ENCODE results near the gene RPS10. TPM values are rescaled to one million over a fixed set of nuclear protein-coding genes. Genes with fewer than 3 reads are reported as not detected.

The RPS10 gene
- polyA plus RNA-seq, 3 donors = 645 to 2,603 (median 1,054) TPM

DNA sequence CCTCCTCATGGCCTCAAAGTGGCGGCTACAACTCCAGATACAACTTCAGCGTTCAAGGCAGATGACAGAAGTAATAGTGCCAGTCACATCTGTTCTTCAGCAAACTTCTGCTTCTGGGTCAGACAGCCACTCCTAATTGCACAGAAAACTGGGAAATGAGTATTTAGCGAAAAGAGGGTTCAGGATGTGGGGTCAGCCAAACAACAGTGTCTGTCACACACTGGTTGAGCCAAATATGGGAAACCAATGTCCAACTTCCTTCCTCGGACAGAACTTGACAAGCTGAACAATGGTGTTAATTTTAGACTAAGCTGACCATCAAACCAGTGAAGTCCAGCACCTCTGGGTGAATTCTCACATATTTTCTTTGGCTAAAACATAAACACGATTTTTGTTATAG, 55.5 kb downstream of the RPS10 start:
- H3K4me2 ChIP-seq (replicated peaks; ENCODE audit: extremely low read depth, low read length, poor library complexity, severe bottlenecking) = peak overlapping the region; percentile 43
- H3K27ac Mint-ChIP-seq = peak overlapping the region; percentile 87 to 95 (median 92)
- peak overlapping the region in 1 of 3 experiments; percentile 30 for H3K4me3 ChIP-seq (replicated peaks in 1 of 3; ENCODE audit: low read depth in 2 of 3, low read length in 3 of 3)
- intact Hi-C loops (cut with micrococcal nuclease) = no loop called here
- no peaks in the 10 kb centered on the region for H3K9me3 ChIP-seq (replicated peaks in 1 of 2; ENCODE audit: control insufficient read depth in 1 of 2, insufficient read depth in 1 of 2, low read length in 2 of 2)
- H4K20me1 ChIP-seq (ENCODE audit: insufficient read depth, low read length) = peaks cover 88% of the 10 kb centered on the region
- no peak overlapping the region for H3K9ac ChIP-seq (ENCODE audit: insufficient read depth, low read length, poor library complexity, severe bottlenecking)
- H3K27me3 ChIP-seq (ENCODE audit: control insufficient read depth in 2 of 2, insufficient read depth in 2 of 2, low read length in 2 of 2) = no peaks in the 10 kb centered on the region
- H3K4me3 Mint-ChIP-seq = peak overlapping the region; percentile 40 to 53
- peak overlapping the region; percentile 56 to 82 for H3K27ac ChIP-seq (ENCODE audit: low read depth in 1 of 2, low read length in 2 of 2)
- H3K27me3 Mint-ChIP-seq (ENCODE audit: low read depth in 3 of 3) = peaks cover 0 to 2% (median 0%) of the 10 kb centered on the region in 3 donors
- TF ChIP-seq, protein P1, sequence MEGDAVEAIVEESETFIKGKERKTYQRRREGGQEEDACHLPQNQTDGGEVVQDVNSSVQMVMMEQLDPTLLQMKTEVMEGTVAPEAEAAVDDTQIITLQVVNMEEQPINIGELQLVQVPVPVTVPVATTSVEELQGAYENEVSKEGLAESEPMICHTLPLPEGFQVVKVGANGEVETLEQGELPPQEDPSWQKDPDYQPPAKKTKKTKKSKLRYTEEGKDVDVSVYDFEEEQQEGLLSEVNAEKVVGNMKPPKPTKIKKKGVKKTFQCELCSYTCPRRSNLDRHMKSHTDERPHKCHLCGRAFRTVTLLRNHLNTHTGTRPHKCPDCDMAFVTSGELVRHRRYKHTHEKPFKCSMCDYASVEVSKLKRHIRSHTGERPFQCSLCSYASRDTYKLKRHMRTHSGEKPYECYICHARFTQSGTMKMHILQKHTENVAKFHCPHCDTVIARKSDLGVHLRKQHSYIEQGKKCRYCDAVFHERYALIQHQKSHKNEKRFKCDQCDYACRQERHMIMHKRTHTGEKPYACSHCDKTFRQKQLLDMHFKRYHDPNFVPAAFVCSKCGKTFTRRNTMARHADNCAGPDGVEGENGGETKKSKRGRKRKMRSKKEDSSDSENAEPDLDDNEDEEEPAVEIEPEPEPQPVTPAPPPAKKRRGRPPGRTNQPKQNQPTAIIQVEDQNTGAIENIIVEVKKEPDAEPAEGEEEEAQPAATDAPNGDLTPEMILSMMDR (IDR thresholded peaks at IDR 0.05) = no peak
- H3K36me3 ChIP-seq (replicated peaks in 1 of 2; ENCODE audit: control insufficient read depth in 1 of 2, insufficient read depth in 2 of 2, low read length in 2 of 2) = peaks cover 0 to 7% of the 10 kb centered on the region in 2 donors
- WGBS (ENCODE audit: insufficient coverage) = 30% methylated on average over 2 of the region's 5 CpGs
- H2AFZ ChIP-seq (ENCODE audit: insufficient read depth, low read depth, low read length, poor library complexity, severe bottlenecking) = no peak overlapping the region
- peaks cover 53% of the 10 kb centered on the region for H3K4me1 Mint-ChIP-seq
- peaks cover 93% of the 10 kb centered on the region for H3K79me2 ChIP-seq (ENCODE audit: insufficient read depth, low read length)
- peaks cover 12 to 13% of the 10 kb centered on the region in 2 donors for H3K36me3 Mint-ChIP-seq
- peaks cover 0 to 4% (median 0%) of the 10 kb centered on the region in 7 donors for H3K9me3 Mint-ChIP-seq
- DNase-seq = peak; percentile 59 to 80 (median 67)
- H3K4me1 ChIP-seq (ENCODE audit: control insufficient read depth in 1 of 2, insufficient read depth in 2 of 2, low read length in 2 of 2) = peaks cover 50 to 62% of the 10 kb centered on the region in 2 donors

DNA sequence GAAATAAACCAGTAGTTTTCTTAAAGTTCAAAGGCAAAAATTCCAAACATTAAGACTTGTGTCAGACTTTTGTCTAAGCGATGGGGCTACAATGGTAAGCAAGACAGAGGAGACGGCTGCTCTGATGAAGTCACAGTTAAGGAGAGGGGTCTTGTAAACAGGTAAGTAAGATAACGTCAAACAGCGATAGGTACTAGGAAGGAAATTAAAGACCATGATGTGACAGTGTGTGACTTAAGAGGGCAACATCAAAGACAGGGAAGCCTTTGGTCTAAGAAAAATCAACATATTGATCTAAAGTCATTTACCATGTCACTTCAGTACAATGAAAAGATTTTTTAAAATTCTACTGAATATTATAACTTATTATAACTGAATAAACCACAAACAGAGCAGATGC, 56.5 kb downstream of the RPS10 start:
- H3K36me3 ChIP-seq (replicated peaks in 1 of 2; ENCODE audit: control insufficient read depth in 1 of 2, insufficient read depth in 2 of 2, low read length in 2 of 2) = peaks cover 0 to 7% of the 10 kb centered on the region in 2 donors
- peak overlapping the region in 1 of 2 donors; percentile 82 for H3K27ac ChIP-seq (ENCODE audit: low read depth in 1 of 2, low read length in 2 of 2)
- no peak overlapping the region for H2AFZ ChIP-seq (ENCODE audit: insufficient read depth, low read depth, low read length, poor library complexity, severe bottlenecking)
- H3K27me3 ChIP-seq (ENCODE audit: control insufficient read depth in 2 of 2, insufficient read depth in 2 of 2, low read length in 2 of 2) = no peaks in the 10 kb centered on the region
- no peak for DNase-seq
- no CpG with 5 or more reads among the region's 4 CpGs for WGBS (ENCODE audit: insufficient coverage)
- peaks cover 56% of the 10 kb centered on the region for H3K4me1 Mint-ChIP-seq
- H4K20me1 ChIP-seq (ENCODE audit: insufficient read depth, low read length) = peaks cover 88% of the 10 kb centered on the region
- H3K27ac Mint-ChIP-seq = peak overlapping the region in 6 of 7 donors; percentile 36 to 92 (median 84)
- H3K27me3 Mint-ChIP-seq (ENCODE audit: low read depth in 3 of 3) = peaks cover 0 to 2% (median 0%) of the 10 kb centered on the region in 3 donors
- peaks cover 93% of the 10 kb centered on the region for H3K79me2 ChIP-seq (ENCODE audit: insufficient read depth, low read length)
- no peak overlapping the region for H3K9ac ChIP-seq (ENCODE audit: insufficient read depth, low read length, poor library complexity, severe bottlenecking)
- H3K4me3 Mint-ChIP-seq = no peak overlapping the region
- peaks cover 40 to 52% of the 10 kb centered on the region in 2 donors for H3K4me1 ChIP-seq (ENCODE audit: control insufficient read depth in 1 of 2, insufficient read depth in 2 of 2, low read length in 2 of 2)
- intact Hi-C loops (cut with micrococcal nuclease) = no loop called here
- no peak overlapping the region for H3K4me2 ChIP-seq (replicated peaks; ENCODE audit: extremely low read depth, low read length, poor library complexity, severe bottlenecking)
- H3K9me3 ChIP-seq (replicated peaks in 1 of 2; ENCODE audit: control insufficient read depth in 1 of 2, insufficient read depth in 1 of 2, low read length in 2 of 2) = no peaks in the 10 kb centered on the region
- no peak overlapping the region for H3K4me3 ChIP-seq (replicated peaks in 1 of 3; ENCODE audit: low read depth in 2 of 3, low read length in 3 of 3)
- peaks cover 12 to 13% of the 10 kb centered on the region in 2 donors for H3K36me3 Mint-ChIP-seq
- peaks cover 0 to 4% (median 0%) of the 10 kb centered on the region in 7 donors for H3K9me3 Mint-ChIP-seq
- TF ChIP-seq, protein P1 (IDR thresholded peaks at IDR 0.05) = no peak

Other genes with a start within 250 kb of the RPS10 start
- gene HMGA1, start 189.2 kb downstream of the RPS10 start, polyA plus RNA-seq = 10 to 100 TPM; 11.4 to 37.9 (median 17.6) TPM
- 10 to 100 TPM; 57.2 to 66.7 (median 60.5) TPM for gene SMIM29, start 177.1 kb downstream of the RPS10 start, polyA plus RNA-seq
- gene NUDT3, start 33.4 kb downstream of the RPS10 start, polyA plus RNA-seq = 10 to 100 TPM in 2 of 3 donors, 1 to 10 TPM in 1; 9.3 to 33.3 (median 10.9) TPM
- gene PACSIN1, start 40.0 kb upstream of the RPS10 start, polyA plus RNA-seq = not detected
- gene SPDEF, start 130.3 kb upstream of the RPS10 start, polyA plus RNA-seq = under 1 TPM in 1 of 3 donors, not detected in 2; 0.05 TPM

Data from CD14-positive monocyte (primary cell).